ENCODE results near the gene ATP8B3. TPM values are rescaled to one million over a fixed set of nuclear protein-coding genes. Genes with fewer than 3 reads are reported as not detected.

Gene ATP8B3
- total and polyA plus RNA-seq, 2 donors from 2014 or later: 0.24 to 3.6 TPM

DNA sequence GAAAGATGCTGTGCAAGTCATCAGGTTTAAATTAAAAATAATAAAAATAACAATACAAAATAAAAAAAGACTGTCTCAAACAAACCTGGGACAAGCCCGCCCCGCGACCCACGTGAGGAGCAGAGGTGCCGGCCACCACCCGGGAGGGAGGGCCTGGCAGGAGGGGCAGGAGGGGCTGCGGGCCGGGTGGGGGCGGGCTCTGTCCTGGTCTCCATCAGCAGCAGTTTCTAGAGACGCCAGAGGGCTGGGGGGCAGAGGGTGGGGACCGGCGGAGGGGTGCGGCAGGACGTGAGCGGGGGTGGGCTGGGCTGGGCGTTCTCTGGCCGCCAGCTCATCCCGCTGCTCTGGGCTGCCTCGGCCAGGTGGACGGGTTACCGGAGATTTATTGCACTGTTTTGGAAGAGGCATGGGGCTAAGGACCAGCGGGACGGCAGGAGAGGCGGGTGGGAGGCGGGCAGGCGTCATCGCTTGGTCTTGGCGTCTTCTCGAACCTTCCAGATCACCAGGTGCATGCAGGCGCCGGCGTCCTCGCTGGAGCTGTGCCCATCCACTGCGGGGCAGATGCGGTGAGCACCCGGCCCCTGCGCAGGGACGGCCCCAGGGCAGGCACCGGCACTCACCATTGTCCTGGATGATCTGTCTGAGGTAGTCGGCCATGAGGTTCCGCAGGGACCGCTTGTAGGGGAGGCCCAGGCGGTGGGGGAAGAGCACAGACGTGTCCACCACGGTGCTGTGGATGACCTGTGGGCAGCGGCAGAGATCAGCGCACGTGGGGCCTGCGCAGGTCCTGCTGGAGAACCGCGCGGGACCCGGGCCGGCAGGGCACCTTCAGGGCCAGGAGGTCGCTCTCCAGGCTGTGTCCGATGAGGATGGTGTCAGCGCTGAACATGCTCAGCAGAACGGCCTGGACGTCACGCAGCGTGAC is 3.8 kb upstream of the ATP8B3 start:
- peaks cover 0 to 8% (median 0%) of the 10 kb centered on the region in 3 donors for H3K4me1 ChIP-seq (ENCODE audit: control insufficient read depth in 2 of 3, insufficient read depth in 2 of 3, low read depth in 1 of 3, low read length in 3 of 3)
- intact Hi-C loops (cut with DNase I): no loop called here
- DNase-seq (peak in 1 of 5 donors; percentile 38), FAIRE-seq (no peak)
- H3K4me3 ChIP-seq (ENCODE audit: low read length in 3 of 3): no peak overlapping the region
- no peak overlapping the region for H3K9ac ChIP-seq (ENCODE audit: low read length in 3 of 3)
- H3K27ac ChIP-seq (ENCODE audit: low read depth in 2 of 2, low read length in 2 of 2): no peak overlapping the region
- H3K36me3 ChIP-seq (ENCODE audit: control insufficient read depth in 2 of 3, insufficient read depth in 3 of 3, low read length in 3 of 3): peaks cover 0 to 16% (median 9%) of the 10 kb centered on the region in 3 donors
- TF ChIP-seq, protein P1, sequence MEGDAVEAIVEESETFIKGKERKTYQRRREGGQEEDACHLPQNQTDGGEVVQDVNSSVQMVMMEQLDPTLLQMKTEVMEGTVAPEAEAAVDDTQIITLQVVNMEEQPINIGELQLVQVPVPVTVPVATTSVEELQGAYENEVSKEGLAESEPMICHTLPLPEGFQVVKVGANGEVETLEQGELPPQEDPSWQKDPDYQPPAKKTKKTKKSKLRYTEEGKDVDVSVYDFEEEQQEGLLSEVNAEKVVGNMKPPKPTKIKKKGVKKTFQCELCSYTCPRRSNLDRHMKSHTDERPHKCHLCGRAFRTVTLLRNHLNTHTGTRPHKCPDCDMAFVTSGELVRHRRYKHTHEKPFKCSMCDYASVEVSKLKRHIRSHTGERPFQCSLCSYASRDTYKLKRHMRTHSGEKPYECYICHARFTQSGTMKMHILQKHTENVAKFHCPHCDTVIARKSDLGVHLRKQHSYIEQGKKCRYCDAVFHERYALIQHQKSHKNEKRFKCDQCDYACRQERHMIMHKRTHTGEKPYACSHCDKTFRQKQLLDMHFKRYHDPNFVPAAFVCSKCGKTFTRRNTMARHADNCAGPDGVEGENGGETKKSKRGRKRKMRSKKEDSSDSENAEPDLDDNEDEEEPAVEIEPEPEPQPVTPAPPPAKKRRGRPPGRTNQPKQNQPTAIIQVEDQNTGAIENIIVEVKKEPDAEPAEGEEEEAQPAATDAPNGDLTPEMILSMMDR (IDR thresholded peaks at IDR 0.05; ENCODE audit: borderline replicate concordance, extremely low read depth, insufficient read depth): no peak
- H3K9me3 ChIP-seq (ENCODE audit: control insufficient read depth in 2 of 3, insufficient read depth in 1 of 3, low read length in 3 of 3): no peaks in the 10 kb centered on the region
- H3K27me3 ChIP-seq (ENCODE audit: control insufficient read depth, insufficient read depth, low read length): no peaks in the 10 kb centered on the region

DNA sequence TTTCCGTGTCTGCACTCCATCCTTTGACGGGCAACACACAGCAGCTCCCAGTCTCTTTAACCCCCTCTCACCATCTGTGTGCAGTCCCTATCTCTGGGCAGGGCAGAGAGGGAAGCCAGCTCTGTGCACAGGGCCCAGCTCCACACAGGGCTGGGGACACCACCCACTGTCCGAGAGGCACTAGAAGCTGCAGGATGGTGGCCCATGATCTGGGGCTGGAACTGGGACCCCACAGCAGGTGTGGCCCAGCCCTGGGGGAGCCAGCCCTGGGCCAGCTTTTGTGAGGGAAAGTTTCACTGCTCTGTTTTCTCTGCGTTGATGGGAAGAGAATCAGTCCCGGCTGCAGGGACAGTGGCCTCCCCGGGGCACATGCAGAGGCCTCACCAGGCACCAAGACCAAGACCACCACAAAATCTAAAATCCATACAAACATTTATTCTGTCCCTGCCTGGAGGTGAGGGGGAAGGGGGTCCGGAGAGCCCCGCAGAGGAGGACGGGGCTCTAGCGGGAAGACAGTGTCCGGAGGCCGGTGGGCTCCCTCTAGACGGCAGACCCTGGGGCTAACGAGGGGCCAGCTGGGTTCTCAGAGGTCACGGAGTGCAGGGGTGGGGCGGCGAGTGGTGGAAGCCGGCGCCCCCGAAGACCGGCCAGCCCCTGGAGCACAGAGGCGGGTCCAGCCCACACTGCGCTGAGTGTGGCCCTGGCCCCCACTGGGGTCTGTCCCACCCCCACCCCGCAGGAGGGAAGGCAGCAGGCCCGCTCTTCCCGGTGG is 2.9 kb upstream of the ATP8B3 start:
- H3K9ac ChIP-seq (ENCODE audit: low read length in 3 of 3): no peak overlapping the region
- H3K4me1 ChIP-seq (ENCODE audit: control insufficient read depth in 2 of 3, insufficient read depth in 2 of 3, low read depth in 1 of 3, low read length in 3 of 3): peaks cover 0 to 8% (median 0%) of the 10 kb centered on the region in 3 donors
- intact Hi-C loops (cut with DNase I): no loop called here
- no peak overlapping the region for H3K4me3 ChIP-seq (ENCODE audit: low read length in 3 of 3)
- no peaks in the 10 kb centered on the region for H3K9me3 ChIP-seq (ENCODE audit: control insufficient read depth in 2 of 3, insufficient read depth in 1 of 3, low read length in 3 of 3)
- FAIRE-seq (no peak), DNase-seq (no peak)
- H3K27ac ChIP-seq (ENCODE audit: low read depth in 2 of 2, low read length in 2 of 2): no peak overlapping the region
- no peaks in the 10 kb centered on the region for H3K27me3 ChIP-seq (ENCODE audit: control insufficient read depth, insufficient read depth, low read length)
- peaks cover 0 to 11% (median 6%) of the 10 kb centered on the region in 3 donors for H3K36me3 ChIP-seq (ENCODE audit: control insufficient read depth in 2 of 3, insufficient read depth in 3 of 3, low read length in 3 of 3)
- TF ChIP-seq, protein P1 (IDR thresholded peaks at IDR 0.05; ENCODE audit: borderline replicate concordance, extremely low read depth, insufficient read depth): no peak

DNA sequence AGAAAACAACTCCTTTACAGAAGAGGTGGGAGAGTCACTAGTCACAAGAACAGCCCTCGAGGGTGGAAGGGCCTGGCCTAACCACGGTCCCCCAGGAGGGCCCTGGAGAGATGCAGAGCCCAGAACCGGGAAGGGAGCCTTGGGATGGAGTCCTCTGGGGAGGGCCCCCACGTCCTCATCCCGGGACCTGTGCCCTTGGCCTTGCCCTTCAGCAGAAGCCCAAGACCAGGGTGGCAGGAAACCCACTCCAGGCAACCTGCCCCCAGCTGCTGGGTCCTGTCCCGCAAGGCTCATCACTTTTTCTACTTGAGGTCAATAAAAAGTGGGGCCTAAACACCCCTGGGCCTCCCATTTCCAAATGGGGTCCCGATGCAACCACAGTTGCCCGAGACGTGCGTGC is 2.3 kb upstream of the ATP8B3 start:
- Histone ChIP-seq H3K9ac (ENCODE audit: low read length in 3 of 3) (no peak overlapping the region), H3K27ac (ENCODE audit: low read depth in 2 of 2, low read length in 2 of 2) (no peak overlapping the region), H3K9me3 (ENCODE audit: control insufficient read depth in 2 of 3, insufficient read depth in 1 of 3, low read length in 3 of 3) (no peaks in the 10 kb centered on the region), H3K4me1 (ENCODE audit: control insufficient read depth in 2 of 3, insufficient read depth in 2 of 3, low read depth in 1 of 3, low read length in 3 of 3) (peaks cover 0 to 8% (median 0%) of the 10 kb centered on the region in 3 donors), H3K36me3 (ENCODE audit: control insufficient read depth in 2 of 3, insufficient read depth in 3 of 3, low read length in 3 of 3) (peaks cover 0 to 11% (median 6%) of the 10 kb centered on the region in 3 donors), H3K27me3 (ENCODE audit: control insufficient read depth, insufficient read depth, low read length) (no peaks in the 10 kb centered on the region), H3K4me3 (ENCODE audit: low read length in 3 of 3) (no peak overlapping the region)
- FAIRE-seq (no peak), DNase-seq (peak in 1 of 5 donors; percentile 40)
- TF ChIP-seq, protein P1 (IDR thresholded peaks at IDR 0.05; ENCODE audit: borderline replicate concordance, extremely low read depth, insufficient read depth): no peak
- intact Hi-C loops (cut with DNase I): no loop called here
